ENCODE data around the gene CEMIP.

The CEMIP gene, protein sequence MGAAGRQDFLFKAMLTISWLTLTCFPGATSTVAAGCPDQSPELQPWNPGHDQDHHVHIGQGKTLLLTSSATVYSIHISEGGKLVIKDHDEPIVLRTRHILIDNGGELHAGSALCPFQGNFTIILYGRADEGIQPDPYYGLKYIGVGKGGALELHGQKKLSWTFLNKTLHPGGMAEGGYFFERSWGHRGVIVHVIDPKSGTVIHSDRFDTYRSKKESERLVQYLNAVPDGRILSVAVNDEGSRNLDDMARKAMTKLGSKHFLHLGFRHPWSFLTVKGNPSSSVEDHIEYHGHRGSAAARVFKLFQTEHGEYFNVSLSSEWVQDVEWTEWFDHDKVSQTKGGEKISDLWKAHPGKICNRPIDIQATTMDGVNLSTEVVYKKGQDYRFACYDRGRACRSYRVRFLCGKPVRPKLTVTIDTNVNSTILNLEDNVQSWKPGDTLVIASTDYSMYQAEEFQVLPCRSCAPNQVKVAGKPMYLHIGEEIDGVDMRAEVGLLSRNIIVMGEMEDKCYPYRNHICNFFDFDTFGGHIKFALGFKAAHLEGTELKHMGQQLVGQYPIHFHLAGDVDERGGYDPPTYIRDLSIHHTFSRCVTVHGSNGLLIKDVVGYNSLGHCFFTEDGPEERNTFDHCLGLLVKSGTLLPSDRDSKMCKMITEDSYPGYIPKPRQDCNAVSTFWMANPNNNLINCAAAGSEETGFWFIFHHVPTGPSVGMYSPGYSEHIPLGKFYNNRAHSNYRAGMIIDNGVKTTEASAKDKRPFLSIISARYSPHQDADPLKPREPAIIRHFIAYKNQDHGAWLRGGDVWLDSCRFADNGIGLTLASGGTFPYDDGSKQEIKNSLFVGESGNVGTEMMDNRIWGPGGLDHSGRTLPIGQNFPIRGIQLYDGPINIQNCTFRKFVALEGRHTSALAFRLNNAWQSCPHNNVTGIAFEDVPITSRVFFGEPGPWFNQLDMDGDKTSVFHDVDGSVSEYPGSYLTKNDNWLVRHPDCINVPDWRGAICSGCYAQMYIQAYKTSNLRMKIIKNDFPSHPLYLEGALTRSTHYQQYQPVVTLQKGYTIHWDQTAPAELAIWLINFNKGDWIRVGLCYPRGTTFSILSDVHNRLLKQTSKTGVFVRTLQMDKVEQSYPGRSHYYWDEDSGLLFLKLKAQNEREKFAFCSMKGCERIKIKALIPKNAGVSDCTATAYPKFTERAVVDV (N-terminal part only)

DNA sequence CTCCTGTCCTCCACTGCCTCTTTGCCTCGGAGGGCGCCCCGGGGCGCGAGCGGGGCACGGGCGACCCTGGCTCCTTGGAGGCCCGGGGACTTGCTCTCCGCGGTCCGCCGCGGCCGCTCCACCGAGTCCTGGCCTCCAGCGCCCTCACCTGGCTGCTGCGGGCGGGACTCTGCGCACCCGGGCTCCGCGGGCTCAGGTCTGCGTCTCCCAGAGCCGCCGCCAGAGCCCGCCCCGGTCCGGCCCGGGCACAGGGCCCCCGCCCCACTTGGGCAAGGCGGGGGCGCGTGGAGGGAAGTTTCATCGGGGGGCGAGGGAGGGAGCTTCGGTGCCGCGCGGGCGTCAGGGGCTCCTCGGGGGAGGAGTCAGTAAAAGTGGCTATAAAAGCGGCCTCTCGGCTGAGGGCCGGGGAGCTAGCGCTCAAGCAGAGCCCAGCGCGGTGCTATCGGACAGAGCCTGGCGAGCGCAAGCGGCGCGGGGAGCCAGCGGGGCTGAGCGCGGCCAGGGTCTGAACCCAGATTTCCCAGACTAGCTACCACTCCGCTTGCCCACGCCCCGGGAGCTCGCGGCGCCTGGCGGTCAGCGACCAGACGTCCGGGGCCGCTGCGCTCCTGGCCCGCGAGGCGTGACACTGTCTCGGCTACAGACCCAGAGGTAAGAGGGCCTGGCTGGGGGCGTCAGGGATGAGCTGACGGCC, at the start of gene CEMIP:
TSS of gene CEMIP (plus strand) at position 407 of the 694 bp plus-strand sequence. CDS start 94,510 bp downstream, outside the sequence.
- peak; percentile 77 for DNase-seq

- DNase-seq: no peak
Measured at GRCh38 chr15:80730387-80730786, 48.8 kb upstream of the CEMIP start.

GRCh38 chr15:80730926-80731325, 48.2 kb upstream of the CEMIP start:
- peak; percentile 16 for DNase-seq

DNA sequence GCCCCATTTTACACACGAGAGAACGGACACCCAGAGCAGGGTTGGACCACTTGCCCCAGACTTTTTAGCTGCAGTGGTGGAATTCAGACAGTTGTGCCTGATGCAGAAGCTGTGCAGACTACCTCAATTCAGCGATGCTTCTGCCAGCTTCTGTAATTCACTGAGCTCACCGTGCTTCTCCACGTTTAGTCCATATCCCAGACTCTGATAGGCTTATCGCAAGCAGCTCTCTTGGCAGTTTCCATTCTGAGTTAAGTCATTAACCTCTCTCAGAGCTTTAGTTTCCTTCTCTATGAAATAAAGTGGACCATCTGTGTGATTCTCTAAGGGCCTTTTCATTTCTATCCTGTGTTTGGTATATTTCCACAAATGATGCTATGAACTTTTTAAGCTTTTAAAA, 47.0 kb upstream of the CEMIP start:
- DNase-seq: no peak

DNA sequence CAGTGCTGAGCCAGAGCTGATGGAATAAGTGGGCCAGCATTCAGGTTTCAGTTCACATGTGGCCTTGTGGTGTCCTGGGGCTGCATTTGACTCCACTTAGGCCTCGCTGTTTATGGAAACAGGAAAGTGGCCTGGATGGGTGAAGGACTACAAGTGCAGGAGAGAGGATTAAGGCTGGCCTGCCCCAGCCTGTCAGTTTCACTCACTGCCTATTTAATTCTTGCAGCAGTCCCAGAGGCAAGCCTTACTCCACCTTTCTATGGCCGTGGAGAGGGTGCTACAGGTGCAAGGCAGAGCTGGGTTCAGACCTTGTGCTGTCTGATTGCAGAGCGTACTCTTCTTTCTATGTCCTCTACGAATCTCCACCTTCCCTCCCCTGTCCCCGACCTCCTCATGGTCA, 46.4 kb upstream of the CEMIP start:
- DNase-seq: no peak

DNA sequence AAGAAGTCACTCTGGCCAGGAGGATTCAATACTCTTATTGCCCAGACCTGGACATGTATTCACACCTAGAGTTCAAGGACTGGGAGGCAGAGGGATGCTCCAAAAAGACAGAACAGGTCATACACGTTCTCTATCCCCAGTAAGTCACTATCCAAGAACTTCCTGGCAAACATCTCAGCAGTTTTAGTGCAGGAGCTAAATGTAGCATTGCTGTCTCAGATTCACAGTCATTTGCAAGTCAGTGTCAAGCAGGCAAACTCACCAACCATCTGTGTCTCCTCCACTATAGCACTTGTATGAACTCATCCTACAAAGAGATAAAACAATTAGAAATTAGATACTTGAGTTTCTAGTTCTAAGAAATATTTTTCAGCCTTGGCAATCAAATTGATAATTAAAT, 45.7 kb upstream of the CEMIP start:
- DNase-seq: no peak

DNA sequence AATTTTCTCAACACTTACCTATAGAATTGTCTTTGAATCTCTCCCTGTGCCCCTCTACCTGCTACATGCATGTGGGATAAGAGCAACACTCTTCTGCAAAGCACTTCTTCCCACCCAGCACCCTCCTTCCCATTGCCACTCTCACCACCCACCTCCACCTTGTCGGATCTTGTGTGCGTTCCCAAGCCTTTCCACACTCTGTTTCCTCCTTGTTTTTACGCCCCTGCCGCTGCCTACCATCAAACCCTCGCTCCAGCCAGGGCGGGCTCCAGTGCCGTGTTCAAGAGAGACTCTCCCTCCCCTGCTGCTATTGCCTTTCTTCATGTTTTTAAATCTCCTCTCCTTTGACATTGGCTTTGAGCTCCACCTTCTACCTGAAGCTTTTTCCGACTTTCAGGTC, 43.8 kb upstream of the CEMIP start:
- no peak for DNase-seq

- DNase-seq: no peak
Measured at GRCh38 chr15:80736560-80736959, 42.6 kb upstream of the CEMIP start.

DNA sequence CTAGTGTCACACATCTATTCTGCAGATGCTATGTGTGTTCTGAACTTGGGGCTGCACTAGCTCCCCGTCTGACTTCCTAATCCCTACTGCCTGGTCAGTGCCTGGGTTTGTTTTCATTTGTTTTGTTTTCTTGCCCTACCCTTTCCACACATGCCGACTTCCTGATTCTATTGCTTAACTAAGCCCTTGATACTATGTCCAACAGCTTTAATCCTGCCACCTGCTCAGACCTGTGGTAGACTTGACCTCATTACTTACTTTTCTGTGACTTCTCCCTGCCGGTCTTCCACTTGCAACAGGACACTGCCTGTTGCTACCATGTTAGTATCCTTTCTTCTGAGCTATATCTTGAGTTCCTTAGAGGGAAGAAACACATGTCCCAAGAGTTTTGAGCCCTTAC, 39.3 kb upstream of the CEMIP start:
- no peak for DNase-seq

DNA sequence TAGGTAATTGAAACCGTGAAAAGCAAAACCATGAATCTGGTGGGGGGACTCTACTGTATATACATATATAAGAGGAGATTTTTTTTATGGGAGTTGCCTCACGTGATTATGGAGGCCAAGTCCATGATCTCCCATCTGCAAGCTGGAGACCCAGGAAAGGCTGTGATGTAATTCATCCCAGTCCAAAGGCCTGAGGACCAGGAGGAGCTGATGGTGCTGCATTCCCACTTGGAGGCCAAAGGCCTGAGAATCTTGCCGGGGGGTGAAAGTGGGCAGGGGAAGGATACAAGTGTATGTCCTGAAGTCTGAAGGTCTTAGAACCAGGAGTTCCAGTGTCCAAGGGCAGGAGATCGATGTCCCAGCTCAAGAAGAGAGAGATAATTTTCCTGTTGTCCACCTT, 37.1 kb upstream of the CEMIP start:
- no peak for DNase-seq

DNA sequence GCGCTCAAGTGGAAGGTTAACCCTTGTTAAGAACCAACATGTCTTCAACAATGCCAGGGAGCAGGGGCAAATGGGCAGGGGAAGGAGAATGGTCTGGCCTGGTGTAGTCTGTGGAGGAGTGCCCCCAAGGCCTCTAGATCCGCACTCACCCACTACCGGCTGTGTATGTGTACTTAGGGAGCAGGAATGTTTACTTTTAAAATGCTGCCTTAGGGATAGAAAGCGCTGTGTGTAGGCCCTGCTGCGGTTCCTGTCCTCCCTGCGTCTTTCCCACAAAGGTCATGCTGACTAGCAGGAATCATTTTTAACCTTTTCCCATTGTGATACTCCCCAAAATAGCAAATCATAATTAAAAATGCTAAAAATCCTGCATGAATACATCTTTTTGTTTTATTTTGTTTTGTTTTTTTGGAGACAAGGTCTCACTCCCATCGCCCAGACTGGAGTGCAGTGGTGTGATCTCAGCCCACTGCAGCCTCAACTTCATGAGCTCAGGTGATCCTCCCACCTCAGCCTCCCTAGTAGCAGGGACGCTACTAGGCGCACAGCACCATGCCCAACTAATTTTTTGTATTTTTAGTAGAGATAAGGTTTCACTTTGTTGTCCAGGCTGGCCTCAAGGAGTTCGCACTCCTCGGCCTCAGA, 35.9 kb upstream of the CEMIP start:
- peak; percentile 57 for DNase-seq

DNA sequence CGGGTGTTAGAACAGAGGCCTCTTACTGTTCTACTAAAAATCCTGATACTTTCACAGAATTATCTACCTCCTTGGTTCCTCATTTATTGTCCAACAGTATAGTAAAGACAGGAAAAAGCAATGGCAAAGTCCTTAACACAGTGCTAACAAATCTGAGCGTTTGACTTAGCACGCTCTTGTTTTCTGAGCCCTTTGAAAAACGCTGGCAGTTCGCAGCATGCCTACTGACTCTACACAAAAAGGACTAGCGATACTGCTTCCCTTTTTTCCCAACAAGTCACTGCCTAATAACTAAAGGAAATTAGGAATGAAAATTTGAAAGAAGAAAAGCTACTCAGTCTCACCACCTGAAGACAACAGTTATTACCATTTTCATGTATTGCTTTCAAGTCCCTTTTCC, 34.8 kb upstream of the CEMIP start:
- no peak for DNase-seq

DNA sequence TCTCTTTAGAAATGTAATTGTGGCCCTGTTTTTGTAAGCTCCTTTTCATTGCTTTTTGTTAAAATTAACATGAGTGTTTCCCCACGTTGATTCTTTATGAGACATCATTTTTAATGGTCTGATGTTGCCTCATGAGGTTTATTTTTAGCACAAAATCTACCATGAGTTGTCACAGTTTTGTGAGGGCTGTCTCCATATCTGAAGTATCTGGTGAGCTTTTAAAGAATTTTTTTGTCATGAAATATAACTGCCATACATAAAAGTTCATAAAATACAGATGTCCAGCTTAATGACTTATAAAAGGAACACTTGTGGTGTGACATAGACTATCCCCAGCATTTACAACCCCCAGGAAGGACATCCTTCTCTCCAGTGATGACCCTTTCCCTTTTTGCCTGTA, 34.3 kb upstream of the CEMIP start:
- peak; percentile 56 for DNase-seq

DNA sequence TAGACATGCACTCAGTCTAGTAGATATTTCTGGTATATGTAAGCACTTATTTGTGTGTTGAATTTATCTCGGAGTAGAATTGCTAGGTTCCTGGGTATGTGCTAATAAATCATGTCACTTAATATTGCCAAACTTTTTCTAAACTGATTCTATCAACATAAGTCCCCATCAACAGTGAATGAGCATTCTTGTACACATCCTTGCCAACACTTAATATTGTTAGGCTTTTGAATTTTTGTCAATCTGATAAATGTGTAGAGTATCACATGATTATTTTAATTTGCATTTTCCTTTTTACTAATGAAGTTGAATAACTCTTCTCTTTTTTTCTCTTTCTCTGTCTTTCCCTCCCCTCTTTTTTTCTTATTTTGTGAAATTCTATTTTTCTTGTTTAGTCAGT, 33.3 kb upstream of the CEMIP start:
- DNase-seq: no peak

GRCh38 chr15:80747317-80748053, 31.7 kb upstream of the CEMIP start:
- DNase-seq: no peak

- DNase-seq: peak; percentile 77
Measured at GRCh38 chr15:80749589-80749988, 29.6 kb upstream of the CEMIP start.

DNA sequence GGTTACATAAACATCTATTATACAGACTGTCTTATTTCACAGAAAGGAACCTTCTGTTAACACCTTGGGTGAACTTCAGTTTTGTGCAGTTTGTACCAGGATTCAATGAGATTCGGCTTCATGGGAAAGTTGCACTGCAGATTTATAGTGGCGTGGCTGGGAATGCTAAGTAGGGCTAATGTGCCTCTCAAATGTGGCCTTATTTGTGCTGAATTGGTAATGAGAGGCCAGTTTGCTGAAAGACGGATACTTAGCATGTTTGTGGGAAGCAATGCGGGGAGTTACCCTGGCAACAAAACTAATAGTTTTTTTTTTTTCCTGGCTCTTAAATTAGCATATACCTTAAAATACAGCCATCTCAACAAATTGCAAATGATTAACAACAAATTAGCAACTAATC, 28.6 kb upstream of the CEMIP start:
- no peak for DNase-seq

DNA sequence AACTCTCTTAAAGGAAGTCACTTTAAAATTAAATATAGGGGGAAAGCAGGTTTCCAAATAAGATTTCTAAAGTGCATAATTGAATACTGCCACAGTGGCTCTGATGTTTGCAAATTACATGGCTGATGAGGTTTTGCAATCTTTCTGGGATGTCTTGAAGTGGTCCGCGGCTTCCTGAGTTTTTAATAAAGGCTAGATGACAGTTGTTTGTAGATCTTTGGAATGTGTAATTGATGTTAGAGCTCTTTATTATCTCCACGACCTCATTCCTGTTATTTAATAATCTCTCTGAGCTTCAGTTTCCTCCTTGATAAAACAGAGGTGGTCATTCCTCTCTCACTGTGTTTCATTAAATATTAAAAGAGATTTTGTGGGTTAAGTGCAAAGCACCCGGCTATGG, 27.0 kb upstream of the CEMIP start:
- no peak for DNase-seq

GRCh38 chr15:80753161-80753560, 26.0 kb upstream of the CEMIP start:
- DNase-seq: no peak

- no peak for DNase-seq
Measured at GRCh38 chr15:80754014-80754413, 25.2 kb upstream of the CEMIP start.

- no peak for DNase-seq
Measured at GRCh38 chr15:80755885-80756284, 23.3 kb upstream of the CEMIP start.
